Activated CD4-positive, CD25-positive, alpha-beta regulatory T cell treated with anti-CD3 and anti-CD28 coated beads, Interleukin-2, amount 50 U/mL, for 16 hours (primary cell): ENCODE data around the gene ABCF2.

Source experiments
- DNase-seq: peaks from one replicate; pipeline ENCODE4 v3.0.0-alpha.2; 2020; ENCODE audit warnings: low read depth, low spot score

The ABCF2 gene

GRCh38 chr7:151226875-151227782, at the start of gene ABCF2:
Gene ABCF2 (minus strand): TSS chr7:151227205. CDS start chr7:151226458, 747 bp downstream.
- DNase-seq: peak; percentile 100

GRCh38 chr7:151275813-151276577, 49.0 kb upstream of the ABCF2 start:
- no peak for DNase-seq

DNA sequence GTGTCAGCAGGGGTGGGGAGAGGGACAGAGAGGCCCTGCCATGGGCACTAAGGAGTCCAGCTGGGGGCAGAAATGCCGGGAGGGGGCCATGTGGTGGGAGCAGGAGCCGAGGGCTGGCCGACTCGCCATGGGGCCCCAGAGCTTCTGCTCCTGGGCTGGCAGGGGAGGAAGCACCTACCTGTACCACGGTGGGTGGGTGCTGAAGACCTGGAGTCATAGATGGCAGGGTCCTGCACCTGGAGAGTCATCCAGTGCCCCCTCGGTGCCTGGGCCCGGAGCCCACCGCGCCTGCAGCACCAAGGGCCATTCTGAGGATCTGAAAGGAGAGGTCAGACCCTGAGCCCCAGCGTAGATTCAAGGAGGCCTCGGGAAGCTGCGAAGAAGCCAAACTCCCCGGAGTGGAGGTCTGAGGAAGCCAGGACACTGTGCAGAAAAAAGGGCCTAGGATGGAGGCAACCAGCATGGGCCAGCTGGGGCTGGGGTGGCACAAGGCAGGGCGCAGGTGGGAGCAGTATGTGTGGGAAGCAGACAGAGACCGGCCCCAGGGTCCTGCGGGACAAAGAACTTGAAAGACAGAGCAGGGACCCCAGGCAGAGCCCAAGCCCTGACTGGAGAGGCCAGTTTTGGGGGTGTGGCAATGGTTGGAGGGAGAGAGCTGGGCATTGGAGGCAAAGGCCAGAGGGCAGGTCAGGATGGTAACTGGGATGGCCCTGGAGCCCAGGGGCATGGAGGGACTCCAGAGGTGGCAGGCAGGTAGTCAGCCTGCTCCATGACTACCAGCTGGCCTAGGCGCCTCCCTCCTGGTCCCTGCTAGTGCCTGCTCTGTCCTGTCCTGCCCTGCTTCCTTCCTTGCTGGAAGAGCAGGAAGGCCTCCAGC, 48.2 kb upstream of the ABCF2 start:
- DNase-seq: no peak

DNA sequence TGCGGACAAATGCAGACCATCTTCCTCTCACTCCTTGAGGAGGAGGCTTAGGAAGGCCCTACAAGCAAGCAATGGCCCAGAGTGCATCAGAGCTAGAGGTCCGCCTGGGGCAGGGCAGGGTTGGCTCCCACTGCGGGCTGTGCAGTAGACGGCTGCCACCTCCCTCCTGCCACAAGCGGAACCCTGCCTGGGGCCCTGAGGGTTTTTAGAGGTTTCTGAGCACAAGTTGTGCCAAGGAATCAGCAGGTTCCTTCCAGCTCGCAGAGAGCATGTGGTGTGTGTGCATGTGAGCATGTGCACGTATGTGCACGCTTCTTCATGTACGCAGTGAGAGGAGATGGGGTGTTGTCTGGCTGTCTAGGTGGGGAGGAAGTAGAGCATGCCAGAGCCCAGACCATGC, 47.4 kb upstream of the ABCF2 start:
- no peak for DNase-seq

DNA sequence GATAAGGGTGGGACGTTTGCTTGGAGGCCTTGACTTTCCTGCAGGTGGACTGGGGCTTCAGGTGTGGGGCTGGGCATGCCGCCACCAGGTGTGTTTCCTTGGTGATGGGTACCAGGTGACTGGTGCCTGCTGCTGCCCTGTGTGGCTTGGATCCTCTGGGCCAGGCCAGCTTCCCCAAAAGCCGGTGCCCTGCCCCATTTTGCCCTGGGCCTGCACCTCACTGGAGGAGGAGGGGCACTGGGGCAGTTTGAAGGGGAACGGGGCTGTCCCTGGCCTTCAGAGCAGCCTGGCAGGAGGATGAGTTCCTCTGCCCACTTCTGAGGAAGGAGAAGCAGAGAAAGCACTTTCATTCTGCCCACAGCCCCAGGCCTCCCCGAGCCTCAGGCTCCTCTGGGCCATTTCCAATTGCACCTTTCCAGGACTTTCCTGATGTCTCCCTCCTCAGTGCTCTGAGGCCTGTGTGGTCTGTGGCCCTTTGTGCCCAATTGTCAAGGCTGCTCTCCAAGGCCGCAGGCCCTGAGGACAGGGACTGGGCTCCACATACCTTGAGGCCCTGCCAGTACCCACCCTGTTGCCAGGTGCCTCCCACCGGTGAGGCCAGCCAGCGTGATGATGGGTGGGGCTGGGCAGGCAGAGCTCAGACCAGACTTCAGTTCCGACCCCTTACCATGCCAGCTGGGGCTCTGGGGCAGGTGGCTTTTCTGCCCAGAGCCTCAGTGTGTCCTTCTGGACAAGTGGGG, 46.8 kb upstream of the ABCF2 start:
- no peak for DNase-seq

DNA sequence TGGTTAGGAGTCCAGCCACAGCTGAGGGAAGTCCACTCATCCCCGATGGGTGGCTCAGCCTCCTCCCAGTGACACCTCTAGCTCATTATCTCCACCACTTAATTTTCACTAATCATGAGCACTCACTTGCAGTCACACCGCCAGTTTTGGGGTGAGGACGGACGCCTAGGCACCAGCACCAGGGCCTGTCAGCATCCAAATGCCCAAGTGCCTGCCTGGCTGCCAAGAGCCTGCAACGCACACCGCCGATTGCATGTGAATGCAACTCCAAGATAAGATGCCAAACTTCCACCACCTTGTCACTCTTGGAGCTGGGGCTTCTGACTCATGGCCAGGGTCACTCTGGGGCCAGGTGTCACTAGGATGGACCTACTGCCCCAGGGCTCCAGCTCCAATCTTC, 45.9 kb upstream of the ABCF2 start:
- DNase-seq: no peak

- no peak for DNase-seq
These were observed 45.4 kb upstream of the ABCF2 start for GRCh38 chr7:151272405-151272804.

GRCh38 chr7:151271699-151272355, 44.8 kb upstream of the ABCF2 start:
- DNase-seq: no peak

DNA sequence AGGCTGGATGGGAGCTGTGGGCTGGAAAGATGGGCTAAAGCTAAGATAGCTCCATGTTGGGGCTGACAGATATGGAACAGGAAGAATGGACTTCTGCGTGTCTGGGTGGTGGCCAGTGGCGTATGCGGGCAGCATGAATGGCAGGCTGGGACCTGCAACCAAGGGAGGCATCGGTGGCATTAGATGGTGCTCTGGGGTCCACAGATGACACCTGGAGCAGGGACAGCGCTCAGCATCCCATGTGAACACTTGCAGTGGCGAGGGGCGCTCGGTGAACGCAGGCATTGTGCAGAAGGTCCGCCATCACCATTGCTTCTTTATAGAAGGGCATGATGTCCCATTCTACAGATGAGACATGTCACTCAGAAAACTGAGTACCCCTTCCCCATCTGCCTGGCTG, 42.5 kb upstream of the ABCF2 start:
- no peak for DNase-seq

DNA sequence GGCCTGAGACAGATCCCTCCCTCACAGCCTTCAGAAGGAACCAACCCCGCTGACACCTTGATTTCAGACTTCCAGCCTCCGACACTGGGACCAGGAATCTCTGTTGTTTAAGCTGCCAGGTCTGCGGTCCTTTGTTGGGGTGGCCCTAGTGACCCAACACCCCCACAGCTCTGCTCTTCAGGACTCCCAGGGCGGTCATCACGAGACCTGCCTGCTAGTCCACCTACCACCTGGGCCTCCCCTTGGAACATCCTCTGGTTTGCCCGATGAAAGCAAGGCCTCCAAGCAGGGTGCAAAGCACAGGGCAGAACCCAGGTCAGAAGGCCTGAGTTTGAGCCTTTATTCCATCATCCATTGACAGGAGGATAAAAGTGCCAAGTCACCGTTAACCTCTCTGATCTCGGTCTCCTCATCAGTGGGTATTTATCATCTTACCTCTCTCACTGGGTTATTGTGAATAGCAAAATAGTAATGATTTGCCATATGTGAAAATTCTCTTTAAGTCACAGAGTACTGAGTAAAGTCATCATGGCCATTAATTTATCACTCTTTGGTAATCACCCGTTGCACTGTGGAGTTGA, 38.4 kb upstream of the ABCF2 start:
- no peak for DNase-seq

DNA sequence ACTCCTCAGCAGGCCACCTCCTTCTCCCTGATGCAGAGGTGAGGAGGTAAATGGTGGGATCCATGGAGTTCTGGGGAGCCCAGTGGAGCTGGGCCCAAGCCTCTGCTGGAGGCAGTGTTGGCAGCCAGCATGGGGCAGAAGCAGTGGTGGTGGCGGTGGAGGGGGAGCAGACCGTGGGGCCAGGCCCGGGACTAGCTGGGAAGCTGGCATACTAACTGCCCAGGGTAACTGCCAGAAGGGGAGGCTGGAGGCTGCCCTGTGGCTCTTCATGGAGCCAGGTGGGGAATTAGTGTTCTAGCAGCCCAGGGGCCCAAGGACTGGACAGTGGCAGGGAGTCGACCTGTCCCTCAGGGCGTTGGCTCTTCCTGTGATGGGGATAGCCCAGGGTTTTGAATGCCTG, 37.6 kb upstream of the ABCF2 start:
- no peak for DNase-seq

- DNase-seq: no peak
These were observed 34.5 kb upstream of the ABCF2 start for GRCh38 chr7:151261529-151261928.

DNA sequence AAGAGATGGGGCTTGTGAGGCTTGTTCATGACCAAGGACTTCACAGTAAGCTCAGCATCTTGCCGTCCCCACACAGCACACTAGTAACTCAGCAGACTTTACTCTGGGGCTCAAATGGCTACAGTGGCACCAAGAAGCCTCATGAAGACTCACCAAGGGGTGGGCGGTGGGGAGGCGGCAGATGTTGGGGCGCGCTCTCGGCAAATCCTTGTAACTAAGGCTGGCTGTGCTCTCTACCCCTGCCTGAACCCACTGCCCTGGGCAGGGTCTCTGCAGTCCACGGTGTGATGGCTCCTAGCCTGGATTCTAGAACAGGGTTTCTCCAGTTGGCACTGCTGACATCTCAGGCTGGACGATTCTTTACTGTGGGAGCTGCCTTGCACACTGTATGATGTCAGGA, 33.9 kb upstream of the ABCF2 start:
- DNase-seq: no peak

- no peak for DNase-seq
These were observed 33.5 kb upstream of the ABCF2 start for GRCh38 chr7:151260471-151260870.

GRCh38 chr7:151257990-151258389, 31.0 kb upstream of the ABCF2 start:
- no peak for DNase-seq

- DNase-seq: no peak
These were observed 29.5 kb upstream of the ABCF2 start for GRCh38 chr7:151256410-151257045.

DNA sequence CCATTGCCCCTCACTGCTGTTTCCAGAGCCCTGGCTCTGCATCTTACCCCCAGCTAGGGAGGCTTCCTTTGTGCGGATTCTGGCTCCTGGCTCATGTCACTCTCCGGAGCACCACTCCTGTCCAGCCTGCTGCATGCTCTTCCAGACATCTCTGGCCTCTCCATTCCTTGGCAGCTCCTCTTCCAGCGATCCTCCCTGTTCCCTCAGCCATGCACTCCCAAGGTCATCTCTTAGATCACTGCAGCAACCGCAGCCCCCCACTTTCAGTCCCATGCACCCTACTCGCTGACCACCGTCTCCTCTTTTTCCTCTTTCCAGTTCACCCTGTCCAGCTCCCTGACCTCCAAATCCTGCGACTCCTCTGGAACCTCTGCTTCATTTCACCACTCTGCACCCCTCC, 28.4 kb upstream of the ABCF2 start:
- DNase-seq: no peak

GRCh38 chr7:151254851-151255250, 27.8 kb upstream of the ABCF2 start:
- no peak for DNase-seq

DNA sequence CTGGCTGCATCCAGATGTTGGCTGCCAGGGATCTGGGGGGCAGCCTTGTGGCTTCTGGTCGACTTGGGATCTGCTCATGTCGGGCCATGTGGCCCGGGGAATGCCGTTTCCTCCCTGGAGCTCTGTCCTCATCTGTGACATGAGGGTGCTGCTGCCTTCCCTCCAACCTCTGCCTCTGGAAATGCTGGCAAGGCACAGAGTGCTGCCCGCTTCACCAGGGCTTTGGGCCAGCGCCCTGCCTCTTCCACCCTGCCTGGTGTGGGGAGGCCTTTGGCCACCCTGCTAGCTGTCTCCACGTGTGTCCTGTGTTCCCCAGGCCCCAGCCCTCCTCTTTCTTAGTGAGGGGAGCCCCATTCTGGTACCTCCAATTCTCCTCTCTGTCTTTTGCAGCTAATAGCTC, 27.3 kb upstream of the ABCF2 start:
- no peak for DNase-seq
